ENCODE data around the gene HOTAIR. TPM values are rescaled to one million over a fixed set of nuclear protein-coding genes. Genes with fewer than 3 reads are reported as not detected.

Gene HOTAIR
- total RNA-seq, 2 donors from 2014 or later = not detected

DNA sequence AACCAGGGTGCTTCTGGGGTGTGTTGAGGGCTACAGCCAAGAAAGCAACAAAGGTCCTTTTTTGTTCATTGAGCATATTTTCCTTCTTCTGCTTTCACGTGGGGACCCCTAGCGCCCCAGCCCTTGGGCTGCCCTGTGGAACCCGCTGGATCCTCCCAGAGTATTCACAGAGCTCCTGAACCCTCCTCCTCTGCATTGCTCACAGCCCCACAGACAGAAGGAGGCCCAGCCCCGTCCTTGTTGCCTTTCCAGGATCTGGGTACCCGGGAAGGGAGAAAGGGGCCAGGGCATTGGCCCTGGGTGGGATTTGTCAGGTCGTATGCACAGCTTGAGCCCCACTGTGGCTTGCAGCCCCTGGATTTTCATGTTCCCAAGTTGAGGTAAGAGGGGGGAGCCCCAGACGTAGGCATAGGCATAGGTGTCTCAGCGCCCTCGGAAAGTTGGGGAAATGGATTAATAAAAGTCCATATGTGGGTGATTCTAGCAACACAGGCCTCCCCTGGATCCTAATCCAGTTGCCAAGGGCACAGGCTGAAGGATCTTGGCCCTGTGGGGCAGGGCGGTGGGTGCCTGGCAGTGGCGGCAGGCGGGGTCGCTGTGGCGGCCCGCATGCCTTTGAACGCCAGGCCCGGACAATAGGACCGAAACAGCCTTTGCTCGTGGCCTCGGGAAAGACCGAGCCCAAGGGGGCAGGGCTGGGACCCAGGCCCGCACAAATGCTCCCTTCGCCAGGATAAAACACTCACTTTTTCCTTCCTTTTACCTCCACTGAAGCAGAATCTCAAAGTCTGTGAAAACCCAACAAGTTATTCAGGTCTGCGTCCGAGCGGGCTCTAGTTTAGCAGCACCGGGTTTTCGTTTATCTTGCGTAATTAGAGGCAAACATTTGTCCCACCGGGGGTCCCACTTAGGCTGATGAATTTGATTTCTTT, 7.1 kb upstream of the HOTAIR start:
- Histone ChIP-seq H3K4me1 (peaks cover 0 to 25% of the 10 kb centered on the region in 2 donors), H3K36me3 (no peaks in the 10 kb centered on the region), H3K4me3 (no peak overlapping the region), H3K27me3 (peaks cover 68 to 74% of the 10 kb centered on the region in 2 donors), H3K27ac (no peak overlapping the region), H3K9me3 (no peaks in the 10 kb centered on the region)
- no peak for DNase-seq (ENCODE audit: low spot score)
- TF ChIP-seq, protein P1, sequence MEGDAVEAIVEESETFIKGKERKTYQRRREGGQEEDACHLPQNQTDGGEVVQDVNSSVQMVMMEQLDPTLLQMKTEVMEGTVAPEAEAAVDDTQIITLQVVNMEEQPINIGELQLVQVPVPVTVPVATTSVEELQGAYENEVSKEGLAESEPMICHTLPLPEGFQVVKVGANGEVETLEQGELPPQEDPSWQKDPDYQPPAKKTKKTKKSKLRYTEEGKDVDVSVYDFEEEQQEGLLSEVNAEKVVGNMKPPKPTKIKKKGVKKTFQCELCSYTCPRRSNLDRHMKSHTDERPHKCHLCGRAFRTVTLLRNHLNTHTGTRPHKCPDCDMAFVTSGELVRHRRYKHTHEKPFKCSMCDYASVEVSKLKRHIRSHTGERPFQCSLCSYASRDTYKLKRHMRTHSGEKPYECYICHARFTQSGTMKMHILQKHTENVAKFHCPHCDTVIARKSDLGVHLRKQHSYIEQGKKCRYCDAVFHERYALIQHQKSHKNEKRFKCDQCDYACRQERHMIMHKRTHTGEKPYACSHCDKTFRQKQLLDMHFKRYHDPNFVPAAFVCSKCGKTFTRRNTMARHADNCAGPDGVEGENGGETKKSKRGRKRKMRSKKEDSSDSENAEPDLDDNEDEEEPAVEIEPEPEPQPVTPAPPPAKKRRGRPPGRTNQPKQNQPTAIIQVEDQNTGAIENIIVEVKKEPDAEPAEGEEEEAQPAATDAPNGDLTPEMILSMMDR (IDR thresholded peaks at IDR 0.05) = no peak

DNA sequence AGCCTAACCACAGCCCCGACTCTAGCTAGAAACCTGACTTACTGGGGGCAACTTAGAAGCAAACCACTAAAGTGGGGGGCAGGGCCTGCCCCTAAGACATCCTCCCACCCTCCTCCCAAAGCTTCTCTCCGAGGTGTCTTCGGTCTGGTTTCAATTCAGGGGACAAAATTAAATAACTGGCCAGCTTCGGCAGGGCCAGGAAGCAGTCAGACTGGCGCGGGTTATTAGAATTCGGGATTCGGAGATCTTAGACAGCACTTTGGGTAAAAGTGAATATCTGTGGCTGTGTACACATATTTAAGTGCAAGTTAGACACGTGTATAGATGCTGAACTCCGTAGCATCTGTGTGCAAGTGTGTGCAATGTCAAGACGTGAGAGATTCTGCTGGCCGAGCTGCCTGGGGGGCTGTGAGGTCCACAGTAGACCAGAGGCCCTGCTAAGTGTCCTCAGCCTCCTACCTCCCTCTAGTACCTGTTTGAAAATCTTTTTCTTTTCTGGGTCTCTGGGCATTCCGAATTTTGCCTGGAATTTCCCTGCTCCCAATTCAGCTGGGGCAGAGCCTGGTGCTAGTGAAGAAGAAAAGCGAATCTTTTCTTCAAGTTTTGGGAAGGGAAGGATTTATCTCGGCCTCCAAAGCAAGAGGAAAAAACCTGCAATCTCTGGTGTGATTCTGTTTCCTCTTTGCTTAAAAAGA, 6.2 kb upstream of the HOTAIR start:
- H3K27me3 ChIP-seq = peaks cover 66 to 73% of the 10 kb centered on the region in 2 donors
- peaks cover 0 to 20% of the 10 kb centered on the region in 2 donors for H3K4me1 ChIP-seq
- H3K36me3 ChIP-seq = no peaks in the 10 kb centered on the region
- TF ChIP-seq, protein P1 (IDR thresholded peaks at IDR 0.05) = no peak
- no peak overlapping the region for H3K27ac ChIP-seq
- H3K4me3 ChIP-seq = no peak overlapping the region
- no peak for DNase-seq (ENCODE audit: low spot score)
- no peaks in the 10 kb centered on the region for H3K9me3 ChIP-seq

DNA sequence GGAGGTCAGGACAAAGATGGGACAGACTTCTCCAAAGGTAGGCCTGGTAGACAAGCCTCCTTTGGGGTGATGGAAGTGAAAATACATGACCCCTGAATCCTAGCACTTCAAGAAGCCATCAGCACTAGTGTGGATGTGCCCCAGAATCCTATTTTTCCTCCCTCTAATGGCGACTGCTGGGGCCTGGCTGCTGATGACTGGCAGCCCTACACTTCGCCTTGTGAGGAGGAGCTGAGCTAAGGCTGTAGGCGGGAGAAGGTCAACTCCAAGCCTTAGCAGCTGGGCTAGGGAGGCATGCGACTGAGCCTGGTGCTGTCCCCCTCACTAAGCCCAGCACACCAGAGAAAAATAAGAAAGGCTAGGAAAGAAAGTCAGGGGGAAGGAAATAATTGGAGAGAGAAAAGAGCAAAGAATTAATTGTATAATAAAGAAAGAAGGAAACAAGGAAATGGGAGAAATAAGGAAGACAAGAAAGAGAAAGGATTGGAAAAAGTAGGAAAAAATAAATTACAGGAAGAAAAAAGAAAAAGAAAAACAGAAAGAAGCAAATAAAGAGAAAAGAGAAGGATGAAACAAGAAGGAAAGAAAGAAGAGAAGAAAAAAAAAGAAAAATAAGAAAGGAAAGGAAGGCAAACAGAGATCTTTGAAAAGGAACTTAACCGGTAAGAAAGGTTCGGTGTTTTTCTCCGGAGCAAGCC, 5.5 kb upstream of the HOTAIR start:
- DNase-seq (ENCODE audit: low spot score) = no peak
- H3K36me3 ChIP-seq = no peaks in the 10 kb centered on the region
- H3K27ac ChIP-seq = no peak overlapping the region
- TF ChIP-seq, protein P1 (IDR thresholded peaks at IDR 0.05) = no peak
- peaks cover 0 to 18% of the 10 kb centered on the region in 2 donors for H3K4me1 ChIP-seq
- no peak overlapping the region for H3K4me3 ChIP-seq
- peaks cover 66 to 73% of the 10 kb centered on the region in 2 donors for H3K27me3 ChIP-seq
- no peaks in the 10 kb centered on the region for H3K9me3 ChIP-seq

DNA sequence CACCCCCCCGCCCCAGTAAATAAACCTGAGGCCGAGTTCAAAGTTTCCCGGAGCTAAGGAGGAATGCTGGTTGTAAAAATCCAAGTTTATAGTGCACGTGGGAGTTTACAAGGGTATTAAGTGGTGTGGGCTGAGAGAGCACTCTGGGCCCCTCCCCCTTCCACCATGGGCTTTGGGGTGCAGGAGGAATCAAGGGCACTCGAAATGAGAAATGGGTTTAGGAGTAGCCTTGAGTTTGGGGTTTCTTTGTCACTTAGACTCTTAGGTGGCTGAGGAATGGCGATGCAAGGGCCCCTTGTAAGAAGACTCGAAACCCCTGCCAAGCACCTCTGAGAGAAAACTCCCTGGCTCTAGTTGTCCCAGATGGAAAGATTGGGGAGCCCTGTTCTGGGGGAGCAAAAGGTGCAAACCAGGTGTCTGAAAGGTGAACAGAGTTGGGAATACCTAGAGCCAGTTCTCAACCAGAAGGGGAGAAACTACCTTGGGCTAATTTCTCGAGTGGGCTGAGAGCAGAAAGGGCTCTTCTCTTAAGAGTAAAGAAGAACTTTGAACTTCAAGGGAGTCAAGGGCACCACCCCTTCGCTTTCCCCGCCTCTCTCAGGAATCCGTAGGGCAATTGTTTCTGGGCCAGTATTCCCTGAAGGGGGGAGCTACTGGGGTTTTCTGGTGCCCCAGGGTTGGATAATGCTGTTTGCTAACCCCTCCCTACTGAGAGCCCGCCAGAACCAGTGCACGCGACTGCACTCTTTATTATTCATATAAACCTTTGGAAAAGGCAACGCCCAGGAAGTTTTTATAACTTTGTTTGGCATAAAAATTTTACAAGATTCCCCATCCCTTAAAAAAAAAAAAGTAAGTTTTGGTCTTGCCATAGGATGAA, 4.0 kb upstream of the HOTAIR start:
- Histone ChIP-seq H3K9me3 (no peaks in the 10 kb centered on the region), H3K36me3 (no peaks in the 10 kb centered on the region), H3K27ac (no peak overlapping the region), H3K4me3 (no peak overlapping the region), H3K4me1 (peaks cover 0 to 20% of the 10 kb centered on the region in 2 donors), H3K27me3 (peaks cover 65 to 72% of the 10 kb centered on the region in 2 donors)
- TF ChIP-seq, protein P1 (IDR thresholded peaks at IDR 0.05) = no peak
- no peak for DNase-seq (ENCODE audit: low spot score)
